Measurements from ENCODE around the gene HEATR5A. TPM values are rescaled to one million over a fixed set of nuclear protein-coding genes. Genes with fewer than 3 reads are reported as not detected.
A peak's percentile ranks its signal among the peaks of the same experiment; 100 is the strongest.

HEATR5A gene
- total and polyA plus RNA-seq, 10 of the 15 experiments (the other 5 are each of a cell fraction or from before 2014, with no cell fraction given), result 5.1 to 37.1 (median 13.8) TPM

DNA sequence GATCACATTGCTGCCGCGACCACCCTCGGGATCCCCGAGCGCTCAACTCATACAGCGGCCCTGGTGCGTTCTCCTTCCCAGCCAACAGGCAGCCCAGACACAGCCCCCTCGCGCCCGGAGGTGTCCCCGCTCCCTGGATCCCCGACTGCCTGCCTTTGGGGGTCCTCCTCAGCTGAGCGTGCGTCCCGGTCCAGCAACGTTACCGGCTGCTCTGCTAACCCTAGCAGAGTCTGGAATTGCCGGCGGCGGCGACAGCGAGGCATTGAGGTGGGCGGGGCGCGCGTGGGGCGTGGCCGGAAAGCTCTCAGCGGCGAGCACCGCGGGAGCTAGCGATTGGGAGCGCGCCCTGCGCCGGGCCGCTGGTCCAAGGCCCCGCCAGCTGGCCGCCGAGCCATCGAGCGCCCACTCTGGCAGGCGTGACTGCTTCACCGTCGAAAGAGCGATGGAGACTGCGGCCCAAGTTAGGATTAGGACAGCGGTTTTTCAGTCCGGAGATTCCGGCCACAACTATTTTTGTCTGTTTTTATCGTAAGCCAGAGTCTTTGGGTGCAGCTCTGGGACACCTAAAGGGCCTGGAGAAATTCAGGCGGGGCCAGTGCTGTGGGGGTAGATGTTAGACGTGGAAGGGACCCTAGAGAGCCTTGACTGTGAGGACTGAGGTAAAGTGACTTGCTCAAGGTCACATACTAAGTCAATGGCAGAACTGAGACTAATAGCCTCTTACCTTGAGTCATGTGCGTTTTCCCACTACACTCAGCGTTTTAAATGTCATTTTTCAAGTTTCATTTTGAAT is at the start of gene HEATR5A (continued):
- TF ChIP-seq MLLT1 (IDR thresholded peaks at IDR 0.05) (peak; percentile 100), ZZZ3 (IDR thresholded peaks at IDR 0.05; ENCODE audit: control insufficient read depth, insufficient read length, low read depth) (no peak), ZNF217 (IDR thresholded peaks at IDR 0.05) (no peak), NBN (IDR thresholded peaks at IDR 0.05) (0 out of 2 replicates have a peak, but pooled peaks have one; percentile 41), SUZ12 (IDR thresholded peaks at IDR 0.05; ENCODE audit: unreplicated experiment) (no peak), EED (IDR thresholded peaks at IDR 0.05; ENCODE audit: low read depth) (peak; percentile 21; the same call in 1 of the 2 replicates), SKIL (IDR thresholded peaks at IDR 0.05; ENCODE audit: low read depth, poor library complexity, severe bottlenecking) (no peak), SMAD1 (IDR thresholded peaks at IDR 0.05; ENCODE audit: low read depth, partially characterized antibody) (no peak), ELK1 (IDR thresholded peaks at IDR 0.05; ENCODE audit: low read depth, low read length) (peak; percentile 57)
- TF ChIP-seq, protein P1, sequence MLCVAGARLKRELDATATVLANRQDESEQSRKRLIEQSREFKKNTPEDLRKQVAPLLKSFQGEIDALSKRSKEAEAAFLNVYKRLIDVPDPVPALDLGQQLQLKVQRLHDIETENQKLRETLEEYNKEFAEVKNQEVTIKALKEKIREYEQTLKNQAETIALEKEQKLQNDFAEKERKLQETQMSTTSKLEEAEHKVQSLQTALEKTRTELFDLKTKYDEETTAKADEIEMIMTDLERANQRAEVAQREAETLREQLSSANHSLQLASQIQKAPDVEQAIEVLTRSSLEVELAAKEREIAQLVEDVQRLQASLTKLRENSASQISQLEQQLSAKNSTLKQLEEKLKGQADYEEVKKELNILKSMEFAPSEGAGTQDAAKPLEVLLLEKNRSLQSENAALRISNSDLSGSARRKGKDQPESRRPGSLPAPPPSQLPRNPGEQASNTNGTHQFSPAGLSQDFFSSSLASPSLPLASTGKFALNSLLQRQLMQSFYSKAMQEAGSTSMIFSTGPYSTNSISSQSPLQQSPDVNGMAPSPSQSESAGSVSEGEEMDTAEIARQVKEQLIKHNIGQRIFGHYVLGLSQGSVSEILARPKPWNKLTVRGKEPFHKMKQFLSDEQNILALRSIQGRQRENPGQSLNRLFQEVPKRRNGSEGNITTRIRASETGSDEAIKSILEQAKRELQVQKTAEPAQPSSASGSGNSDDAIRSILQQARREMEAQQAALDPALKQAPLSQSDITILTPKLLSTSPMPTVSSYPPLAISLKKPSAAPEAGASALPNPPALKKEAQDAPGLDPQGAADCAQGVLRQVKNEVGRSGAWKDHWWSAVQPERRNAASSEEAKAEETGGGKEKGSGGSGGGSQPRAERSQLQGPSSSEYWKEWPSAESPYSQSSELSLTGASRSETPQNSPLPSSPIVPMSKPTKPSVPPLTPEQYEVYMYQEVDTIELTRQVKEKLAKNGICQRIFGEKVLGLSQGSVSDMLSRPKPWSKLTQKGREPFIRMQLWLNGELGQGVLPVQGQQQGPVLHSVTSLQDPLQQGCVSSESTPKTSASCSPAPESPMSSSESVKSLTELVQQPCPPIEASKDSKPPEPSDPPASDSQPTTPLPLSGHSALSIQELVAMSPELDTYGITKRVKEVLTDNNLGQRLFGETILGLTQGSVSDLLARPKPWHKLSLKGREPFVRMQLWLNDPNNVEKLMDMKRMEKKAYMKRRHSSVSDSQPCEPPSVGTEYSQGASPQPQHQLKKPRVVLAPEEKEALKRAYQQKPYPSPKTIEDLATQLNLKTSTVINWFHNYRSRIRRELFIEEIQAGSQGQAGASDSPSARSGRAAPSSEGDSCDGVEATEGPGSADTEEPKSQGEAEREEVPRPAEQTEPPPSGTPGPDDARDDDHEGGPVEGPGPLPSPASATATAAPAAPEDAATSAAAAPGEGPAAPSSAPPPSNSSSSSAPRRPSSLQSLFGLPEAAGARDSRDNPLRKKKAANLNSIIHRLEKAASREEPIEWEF (IDR thresholded peaks at IDR 0.05; ENCODE audit: insufficient replicate concordance, low read depth, low read length), result peak; percentile 98
- TF ChIP-seq, protein P2, sequence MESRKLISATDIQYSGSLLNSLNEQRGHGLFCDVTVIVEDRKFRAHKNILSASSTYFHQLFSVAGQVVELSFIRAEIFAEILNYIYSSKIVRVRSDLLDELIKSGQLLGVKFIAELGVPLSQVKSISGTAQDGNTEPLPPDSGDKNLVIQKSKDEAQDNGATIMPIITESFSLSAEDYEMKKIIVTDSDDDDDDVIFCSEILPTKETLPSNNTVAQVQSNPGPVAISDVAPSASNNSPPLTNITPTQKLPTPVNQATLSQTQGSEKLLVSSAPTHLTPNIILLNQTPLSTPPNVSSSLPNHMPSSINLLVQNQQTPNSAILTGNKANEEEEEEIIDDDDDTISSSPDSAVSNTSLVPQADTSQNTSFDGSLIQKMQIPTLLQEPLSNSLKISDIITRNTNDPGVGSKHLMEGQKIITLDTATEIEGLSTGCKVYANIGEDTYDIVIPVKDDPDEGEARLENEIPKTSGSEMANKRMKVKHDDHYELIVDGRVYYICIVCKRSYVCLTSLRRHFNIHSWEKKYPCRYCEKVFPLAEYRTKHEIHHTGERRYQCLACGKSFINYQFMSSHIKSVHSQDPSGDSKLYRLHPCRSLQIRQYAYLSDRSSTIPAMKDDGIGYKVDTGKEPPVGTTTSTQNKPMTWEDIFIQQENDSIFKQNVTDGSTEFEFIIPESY (IDR thresholded peaks at IDR 0.05), result no peak
- TF ChIP-seq, protein P3, sequence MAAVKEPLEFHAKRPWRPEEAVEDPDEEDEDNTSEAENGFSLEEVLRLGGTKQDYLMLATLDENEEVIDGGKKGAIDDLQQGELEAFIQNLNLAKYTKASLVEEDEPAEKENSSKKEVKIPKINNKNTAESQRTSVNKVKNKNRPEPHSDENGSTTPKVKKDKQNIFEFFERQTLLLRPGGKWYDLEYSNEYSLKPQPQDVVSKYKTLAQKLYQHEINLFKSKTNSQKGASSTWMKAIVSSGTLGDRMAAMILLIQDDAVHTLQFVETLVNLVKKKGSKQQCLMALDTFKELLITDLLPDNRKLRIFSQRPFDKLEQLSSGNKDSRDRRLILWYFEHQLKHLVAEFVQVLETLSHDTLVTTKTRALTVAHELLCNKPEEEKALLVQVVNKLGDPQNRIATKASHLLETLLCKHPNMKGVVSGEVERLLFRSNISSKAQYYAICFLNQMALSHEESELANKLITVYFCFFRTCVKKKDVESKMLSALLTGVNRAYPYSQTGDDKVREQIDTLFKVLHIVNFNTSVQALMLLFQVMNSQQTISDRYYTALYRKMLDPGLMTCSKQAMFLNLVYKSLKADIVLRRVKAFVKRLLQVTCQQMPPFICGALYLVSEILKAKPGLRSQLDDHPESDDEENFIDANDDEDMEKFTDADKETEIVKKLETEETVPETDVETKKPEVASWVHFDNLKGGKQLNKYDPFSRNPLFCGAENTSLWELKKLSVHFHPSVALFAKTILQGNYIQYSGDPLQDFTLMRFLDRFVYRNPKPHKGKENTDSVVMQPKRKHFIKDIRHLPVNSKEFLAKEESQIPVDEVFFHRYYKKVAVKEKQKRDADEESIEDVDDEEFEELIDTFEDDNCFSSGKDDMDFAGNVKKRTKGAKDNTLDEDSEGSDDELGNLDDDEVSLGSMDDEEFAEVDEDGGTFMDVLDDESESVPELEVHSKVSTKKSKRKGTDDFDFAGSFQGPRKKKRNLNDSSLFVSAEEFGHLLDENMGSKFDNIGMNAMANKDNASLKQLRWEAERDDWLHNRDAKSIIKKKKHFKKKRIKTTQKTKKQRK (IDR thresholded peaks at IDR 0.05; ENCODE audit: low read depth, low read length), result peak; percentile 36; the same call in 1 of the 2 replicates
